GM12874 (cell line): ENCODE measurements around the gene TBCD.

Source experiments
- CTCF ChIP-seq: IDR thresholded peaks from 2 replicates; pipeline ENCODE4 v1.5.1; 2011; ENCODE audit warnings: low read depth, mild to moderate bottlenecking, control low read depth, low read length, moderate library complexity; ENCODE audit not compliant: insufficient read depth

Gene TBCD

GRCh38 chr17:82871776-82872561, 120.1 kb downstream of the TBCD start:
- TF ChIP-seq CTCF = no peak

GRCh38 chr17:82872591-82873520, 121.0 kb downstream of the TBCD start:
- TF ChIP-seq CTCF = no peak

- no peak for TF ChIP-seq CTCF
Observed at GRCh38 chr17:82873521-82873920, 121.7 kb downstream of the TBCD start.

GRCh38 chr17:82874011-82874835, 122.4 kb downstream of the TBCD start:
- TF ChIP-seq CTCF = no peak

- no peak for TF ChIP-seq CTCF
Observed at GRCh38 chr17:82875407-82875856, 123.6 kb downstream of the TBCD start.

GRCh38 chr17:82876149-82876548, 124.3 kb downstream of the TBCD start:
- no peak for TF ChIP-seq CTCF
